Suprapubic skin (tissue), 4 donors: ENCODE data around the gene OR5F1. TPM values are rescaled to one million over a fixed set of nuclear protein-coding genes. Genes with fewer than 3 reads are reported as not detected.

Source experiments
- DNase-seq, 2 donors: peaks; one replicate each; pipeline ENCODE4 v3.0.0-alpha.2; 2019; ENCODE audit warnings: low spot score in 2 of 2
- H3K27ac ChIP-seq: fragments of 200-600 bp; sonication (generic); one replicate; pipeline ENCODE4 v1.5.1; 2019
- H3K27me3 ChIP-seq: fragments of 200-600 bp; sonication (generic); one replicate; pipeline ENCODE4 v1.5.1; 2019
- H3K36me3 ChIP-seq: fragments of 200-600 bp; sonication (generic); one replicate; pipeline ENCODE4 v1.5.1; 2019
- H3K4me1 ChIP-seq: fragments of 200-600 bp; sonication (generic); one replicate; pipeline ENCODE4 v1.5.1; 2019
- H3K4me3 ChIP-seq: fragments of 200-600 bp; sonication (generic); one replicate; pipeline ENCODE4 v1.5.1; 2019; ENCODE audit warnings: mild to moderate bottlenecking
- H3K9me3 ChIP-seq: fragments of 200-600 bp; sonication (generic); one replicate; pipeline ENCODE4 v1.5.1; 2019
- EP300 ChIP-seq: sonication (generic); formaldehyde crosslinking; IDR thresholded peaks from one replicate; pipeline ENCODE4 v1.6.1; 2017; ENCODE audit warnings: antibody characterized with exemption
- POLR2A ChIP-seq, 2 donors: fragments of 450-650 bp; IDR thresholded peaks; one replicate each; pipeline ENCODE4 v1.6.1; 2017; ENCODE audit warnings: antibody characterized with exemption in 2 of 2, mild to moderate bottlenecking in 2 of 2, moderate library complexity in 2 of 2
- POLR2AphosphoS5 ChIP-seq, 3 donors: sonication (generic); formaldehyde crosslinking; IDR thresholded peaks; one replicate each; pipeline ENCODE4 v1.6.1; 2017; ENCODE audit warnings: antibody characterized with exemption in 3 of 3
- WGBS: methylation state at CpG from one replicate; pipeline ENCODE4 v1.1.5; 2018; 5-methylcytosine and 5-hydroxymethylcytosine counted together
- total RNA-seq, 4 donors: library from RNA; depleted of rRNA; stranded (reverse); fragments of >200 nt; gene quantifications; one replicate each; pipeline ENCODE4 v1.1.0, GENCODE V29; 2016
- TF ChIP-seq, protein P1 (sequence below), 2 donors: fragments of 200-600 bp in 1 of 2; fragments of 450-650 bp in 1 of 2; sonication (generic) in 1 of 2; IDR thresholded peaks; one replicate each; pipeline ENCODE4 v1.5.1; 2016 to 2019; ENCODE audit warnings: antibody characterized with exemption in 2 of 2, mild to moderate bottlenecking in 1 of 2, moderate library complexity in 1 of 2

Gene OR5F1
- total RNA-seq, 4 donors from 2014 or later = not detected

DNA sequence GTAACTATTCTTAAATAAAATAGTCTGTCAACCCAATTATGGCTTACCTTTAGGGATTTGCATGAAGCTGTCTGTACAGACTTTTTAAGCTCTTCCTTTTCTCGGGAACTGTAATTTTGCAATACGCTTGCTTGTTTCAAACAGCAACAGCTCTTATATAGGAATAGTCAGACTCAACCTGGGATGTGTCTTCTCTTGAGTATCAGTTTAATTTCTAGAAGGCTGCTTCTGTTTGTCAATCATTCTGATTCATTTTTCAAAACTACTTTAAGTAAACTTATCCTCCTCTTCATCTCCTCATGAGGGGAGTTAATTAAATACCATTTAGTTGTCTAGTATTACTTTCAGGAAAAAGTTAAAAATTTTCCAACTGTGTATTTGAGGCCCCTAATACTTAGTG is 24.6 kb downstream of the OR5F1 start, which contains the start of gene OR10AG1:
TSS of gene OR10AG1 (minus strand) at position 101 of the 400 bp plus-strand sequence. CDS start at position 63, 38 bp downstream.
- Histone ChIP-seq H3K4me3 (no peak within 1 kb of the TSS), H3K9me3 (no peaks in the 10 kb centered on the region), H3K27me3 (no peaks in the 10 kb centered on the region), H3K27ac (no peak within 1 kb of the TSS), H3K36me3 (no peaks in the 10 kb centered on the region), H3K4me1 (no peaks in the 10 kb centered on the region)
- TF ChIP-seq POLR2A (IDR thresholded peaks at IDR 0.05) (no peak), POLR2AphosphoS5 (IDR thresholded peaks at IDR 0.05) (no peak), EP300 (no peak)
- TF ChIP-seq, protein P1, sequence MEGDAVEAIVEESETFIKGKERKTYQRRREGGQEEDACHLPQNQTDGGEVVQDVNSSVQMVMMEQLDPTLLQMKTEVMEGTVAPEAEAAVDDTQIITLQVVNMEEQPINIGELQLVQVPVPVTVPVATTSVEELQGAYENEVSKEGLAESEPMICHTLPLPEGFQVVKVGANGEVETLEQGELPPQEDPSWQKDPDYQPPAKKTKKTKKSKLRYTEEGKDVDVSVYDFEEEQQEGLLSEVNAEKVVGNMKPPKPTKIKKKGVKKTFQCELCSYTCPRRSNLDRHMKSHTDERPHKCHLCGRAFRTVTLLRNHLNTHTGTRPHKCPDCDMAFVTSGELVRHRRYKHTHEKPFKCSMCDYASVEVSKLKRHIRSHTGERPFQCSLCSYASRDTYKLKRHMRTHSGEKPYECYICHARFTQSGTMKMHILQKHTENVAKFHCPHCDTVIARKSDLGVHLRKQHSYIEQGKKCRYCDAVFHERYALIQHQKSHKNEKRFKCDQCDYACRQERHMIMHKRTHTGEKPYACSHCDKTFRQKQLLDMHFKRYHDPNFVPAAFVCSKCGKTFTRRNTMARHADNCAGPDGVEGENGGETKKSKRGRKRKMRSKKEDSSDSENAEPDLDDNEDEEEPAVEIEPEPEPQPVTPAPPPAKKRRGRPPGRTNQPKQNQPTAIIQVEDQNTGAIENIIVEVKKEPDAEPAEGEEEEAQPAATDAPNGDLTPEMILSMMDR (IDR thresholded peaks at IDR 0.05) = no peak
- WGBS = 91% methylated on average over 2 of the region's 2 CpGs
- no peak for DNase-seq

DNA sequence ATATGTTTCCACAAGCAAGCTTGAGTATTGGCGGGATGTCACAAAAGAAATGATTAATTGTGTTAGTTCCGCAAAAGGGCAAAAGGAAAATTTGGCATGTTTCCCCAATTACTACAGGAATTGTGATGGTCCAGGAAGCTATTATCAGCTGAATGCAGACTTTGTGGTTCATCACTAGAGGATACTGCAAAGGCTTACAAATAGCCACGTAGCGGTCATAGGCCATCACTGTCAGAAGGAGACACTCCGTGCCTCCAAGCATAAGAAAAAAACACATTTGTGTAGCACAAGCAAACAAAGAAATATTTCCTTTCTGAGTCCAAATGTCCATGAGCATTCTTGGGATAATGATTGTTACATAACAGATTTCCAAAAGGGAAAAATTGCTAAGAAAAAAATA is 26.5 kb downstream of the OR5F1 start:
- no peak for DNase-seq
- TF ChIP-seq EP300 = no peak
- TF ChIP-seq, protein P1 (IDR thresholded peaks at IDR 0.05) = no peak
- no peak for TF ChIP-seq POLR2AphosphoS5 (IDR thresholded peaks at IDR 0.05)
- TF ChIP-seq POLR2A (IDR thresholded peaks at IDR 0.05) = no peak
- no peaks in the 10 kb centered on the region for H3K36me3 ChIP-seq
- no peaks in the 10 kb centered on the region for H3K27me3 ChIP-seq
- no peaks in the 10 kb centered on the region for H3K9me3 ChIP-seq
- H3K4me3 ChIP-seq = no peak overlapping the region
- no peaks in the 10 kb centered on the region for H3K4me1 ChIP-seq
- H3K27ac ChIP-seq = no peak overlapping the region
- WGBS = 90% methylated on average over 5 of the region's 5 CpGs

DNA sequence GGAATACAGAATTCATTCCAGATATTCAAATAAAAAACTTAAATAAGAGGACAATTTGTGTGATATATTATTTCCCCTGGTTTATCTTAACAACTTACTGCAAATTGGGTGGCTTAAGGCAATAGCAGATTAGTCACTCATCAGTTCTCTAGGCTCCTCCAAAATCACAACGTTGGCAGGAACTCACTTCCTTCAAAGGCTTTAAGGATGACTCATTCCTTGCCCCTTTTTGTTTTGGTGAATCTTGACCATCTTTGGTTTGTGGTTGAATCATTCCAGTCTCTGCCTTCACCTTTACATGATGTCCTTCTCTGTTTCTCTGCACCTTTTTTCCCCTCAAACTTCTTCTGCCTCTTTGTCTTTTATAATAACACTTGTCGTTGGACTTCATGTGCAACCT is 28.0 kb downstream of the OR5F1 start:
- no peak for DNase-seq
- H3K36me3 ChIP-seq = no peaks in the 10 kb centered on the region
- no peaks in the 10 kb centered on the region for H3K9me3 ChIP-seq
- TF ChIP-seq EP300 = no peak
- TF ChIP-seq, protein P1 (IDR thresholded peaks at IDR 0.05) = no peak
- TF ChIP-seq POLR2A (IDR thresholded peaks at IDR 0.05) = no peak
- no peak for TF ChIP-seq POLR2AphosphoS5 (IDR thresholded peaks at IDR 0.05)
- no peak overlapping the region for H3K27ac ChIP-seq
- H3K4me3 ChIP-seq = no peak overlapping the region
- H3K27me3 ChIP-seq = no peaks in the 10 kb centered on the region
- no peaks in the 10 kb centered on the region for H3K4me1 ChIP-seq
- WGBS = 66% methylated on average over 2 of the region's 2 CpGs

DNA sequence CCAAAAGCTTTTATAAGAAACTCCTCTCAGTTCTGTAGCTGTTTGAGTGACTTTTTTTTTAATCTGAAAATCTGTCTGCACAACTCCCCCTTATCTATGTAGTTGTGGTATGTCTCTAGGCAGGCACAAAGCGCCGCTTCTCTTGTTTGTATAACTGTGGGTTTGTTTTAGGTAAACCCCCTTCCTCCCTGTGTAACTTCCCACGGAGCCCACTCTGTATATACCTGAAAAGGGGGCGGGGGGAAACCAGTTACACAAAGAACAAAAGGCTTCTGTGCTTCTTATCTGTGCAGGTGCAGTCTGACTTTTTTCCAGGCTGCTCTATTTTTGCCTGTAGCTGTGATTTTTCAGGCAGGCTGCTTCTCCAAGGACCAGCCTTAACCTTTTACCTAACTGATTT is 37.9 kb downstream of the OR5F1 start:
- 46% methylated on average over 4 of the region's 4 CpGs for whole genome bisulfite sequencing
- Histone ChIP-seq H3K9me3 (no peaks in the 10 kb centered on the region), H3K36me3 (no peaks in the 10 kb centered on the region), H3K4me1 (no peaks in the 10 kb centered on the region), H3K27me3 (no peaks in the 10 kb centered on the region), H3K4me3 (no peak overlapping the region), H3K27ac (no peak overlapping the region)
- TF ChIP-seq EP300 = no peak
- TF ChIP-seq, protein P1 (IDR thresholded peaks at IDR 0.05) = no peak
- no peak for TF ChIP-seq POLR2AphosphoS5 (IDR thresholded peaks at IDR 0.05)
- TF ChIP-seq POLR2A (IDR thresholded peaks at IDR 0.05) = no peak
- no peak for DNase-seq

DNA sequence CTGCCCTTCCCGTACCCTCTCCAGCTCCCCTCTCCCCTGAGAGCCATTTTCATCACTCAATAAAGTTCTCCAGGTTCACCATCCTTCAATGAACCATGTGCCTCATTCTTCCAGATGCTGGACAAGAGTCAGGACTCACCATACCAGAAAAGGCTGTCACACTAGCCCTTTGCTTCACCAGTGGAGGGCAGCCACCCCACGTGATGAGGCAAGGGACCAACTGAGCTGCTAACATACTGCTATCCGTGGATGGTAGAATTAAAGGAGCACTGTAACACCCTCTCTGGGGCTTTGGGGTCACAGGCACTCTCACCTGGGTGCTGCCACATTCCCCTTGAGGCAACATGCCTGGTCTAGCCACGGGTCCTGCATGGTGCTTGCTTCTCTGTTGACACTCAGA is 45.1 kb downstream of the OR5F1 start:
- Histone ChIP-seq H3K9me3 (no peaks in the 10 kb centered on the region), H3K4me1 (no peaks in the 10 kb centered on the region), H3K36me3 (no peaks in the 10 kb centered on the region), H3K27me3 (no peaks in the 10 kb centered on the region), H3K27ac (no peak overlapping the region), H3K4me3 (no peak overlapping the region)
- DNase-seq = no peak
- 76% methylated on average over 4 of the region's 4 CpGs for WGBS
- no peak for TF ChIP-seq POLR2AphosphoS5 (IDR thresholded peaks at IDR 0.05)
- TF ChIP-seq, protein P1 (IDR thresholded peaks at IDR 0.05) = no peak
- TF ChIP-seq POLR2A (IDR thresholded peaks at IDR 0.05) = no peak
- no peak for TF ChIP-seq EP300

Other genes with a start within 250 kb of the OR5F1 start
- not detected for gene OR5D13, start 221.2 kb downstream of the OR5F1 start, total RNA-seq
- gene OR5D14, start 199.1 kb downstream of the OR5F1 start, total RNA-seq = not detected
- not detected for gene OR5L1, start 183.3 kb downstream of the OR5F1 start, total RNA-seq
- gene OR5D18, start 175.0 kb downstream of the OR5F1 start, total RNA-seq = not detected
- not detected for gene OR5L2, start 167.4 kb downstream of the OR5F1 start, total RNA-seq
- not detected for gene OR5D16, start 155.9 kb downstream of the OR5F1 start, total RNA-seq
- gene TRIM51, start 111.3 kb downstream of the OR5F1 start, total RNA-seq = not detected
- not detected for gene OR5W2, start 80.0 kb downstream of the OR5F1 start, total RNA-seq
- gene OR5I1, start 58.2 kb downstream of the OR5F1 start, total RNA-seq = not detected
- not detected for gene OR10AG1, start 24.7 kb downstream of the OR5F1 start, total RNA-seq
- not detected for gene OR5AS1, start 33.0 kb upstream of the OR5F1 start, total RNA-seq
- not detected for gene OR8I2, start 98.7 kb upstream of the OR5F1 start, total RNA-seq
- not detected for gene OR8H2, start 109.1 kb upstream of the OR5F1 start, total RNA-seq
- not detected for gene OR8H3, start 127.7 kb upstream of the OR5F1 start, total RNA-seq
- not detected for gene OR8J3, start 145.6 kb upstream of the OR5F1 start, total RNA-seq
- not detected for gene OR8K5, start 165.7 kb upstream of the OR5F1 start, total RNA-seq
- gene OR5J2, start 182.0 kb upstream of the OR5F1 start, total RNA-seq = not detected
- not detected for gene OR5T2, start 239.6 kb upstream of the OR5F1 start, total RNA-seq